ENCODE results near the gene EPHA6.

- no peak for TF ChIP-seq POLR2AphosphoS5 (IDR thresholded peaks at IDR 0.05; ENCODE audit: low read depth, low read length)
- no peak for TF ChIP-seq POLR2A (IDR thresholded peaks at IDR 0.05; ENCODE audit: low read depth, low read length)
- no peak for TF ChIP-seq SPI1 (IDR thresholded peaks at IDR 0.05; ENCODE audit: low read depth, low read length)
- TF ChIP-seq TAF1 (IDR thresholded peaks at IDR 0.05; ENCODE audit: low read depth, low read length), result no peak
- no peak for TF ChIP-seq PAX5 (IDR thresholded peaks at IDR 0.05; ENCODE audit: insufficient read depth, low read length, severe bottlenecking)
Observed at GRCh38 chr3:96865605-96866004, 51.2 kb downstream of the EPHA6 start.
